Neuron (in vitro differentiated cells): ENCODE results near the gene CYTIP.

Experiments used
- H2AFZ ChIP-seq: one replicate; pipeline ENCODE4 v1.6.1; 2013; ENCODE audit warnings: low read depth, mild to moderate bottlenecking, inconsistent platforms, low read length, moderate library complexity
- H3K27me3 ChIP-seq: one replicate; pipeline ENCODE4 v1.6.1; 2013; ENCODE audit warnings: low read length; ENCODE audit not compliant: insufficient read depth
- H3K36me3 ChIP-seq: one replicate; pipeline ENCODE4 v1.6.1; 2013; ENCODE audit warnings: low read length; ENCODE audit not compliant: insufficient read depth
- H3K4me1 ChIP-seq: one replicate; pipeline ENCODE4 v1.6.1; 2013; ENCODE audit warnings: low read length; ENCODE audit not compliant: insufficient read depth
- H3K4me3 ChIP-seq: 2 replicates; pipeline ENCODE4 v1.5.1; 2013; ENCODE audit warnings: mild to moderate bottlenecking, low read length, moderate library complexity
- H3K9me3 ChIP-seq: one replicate; pipeline ENCODE4 v1.6.1; 2013; ENCODE audit warnings: low read length

Gene CYTIP

DNA sequence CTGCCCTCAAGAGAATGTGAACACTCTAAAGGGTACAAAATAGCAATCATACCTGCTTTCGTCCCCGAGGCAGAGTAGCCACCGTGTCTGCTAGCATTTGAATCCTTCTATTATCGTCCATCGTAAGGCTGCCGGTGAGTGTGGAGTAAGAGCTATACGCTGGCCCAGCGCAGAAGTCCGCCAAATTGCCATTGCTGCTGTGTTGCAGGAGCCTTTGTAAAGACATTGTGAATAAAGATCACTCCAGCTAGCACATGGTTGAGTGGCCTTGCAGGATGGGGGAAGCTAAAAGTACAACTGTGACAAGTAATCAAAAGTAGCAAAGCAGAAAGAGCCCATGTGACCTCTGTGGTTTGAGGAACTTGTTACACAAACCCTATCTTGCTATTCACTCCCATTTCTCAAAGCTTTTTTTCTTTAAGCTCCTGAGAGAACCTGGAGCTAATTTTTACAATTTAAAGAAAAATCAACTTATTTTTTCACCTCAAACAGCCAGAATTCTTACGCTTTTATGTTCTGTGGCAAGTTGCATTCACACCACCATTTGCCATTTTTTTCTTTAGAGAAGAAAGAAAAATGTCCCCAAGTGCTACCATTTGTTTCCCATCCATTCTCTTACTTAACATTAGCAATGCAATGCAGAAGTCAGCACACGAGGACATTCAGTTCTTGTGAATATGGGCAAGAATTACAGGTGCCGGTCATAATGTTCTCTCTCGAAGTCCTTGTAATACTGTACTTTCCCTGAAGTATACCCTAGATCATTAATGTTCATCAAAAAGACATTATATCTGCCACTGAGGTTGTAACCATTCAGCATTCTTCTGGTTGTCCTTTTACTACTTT lies at the start of gene CYTIP:
Gene CYTIP, minus strand, starts transcription at position 295 of the 846 bp plus-strand sequence. Its CDS starts 69 bp downstream, at position 226.
- Histone ChIP-seq H3K36me3 (no peaks in the 10 kb centered on the region), H2AFZ (no peak within 1 kb of the TSS), H3K27me3 (no peaks in the 10 kb centered on the region), H3K9me3 (no peaks in the 10 kb centered on the region), H3K4me3 (no peak within 1 kb of the TSS), H3K4me1 (no peaks in the 10 kb centered on the region)

- no peaks in the 10 kb centered on the region for H3K4me1 ChIP-seq
- H2AFZ ChIP-seq: no peak overlapping the region
- peaks cover 1% of the 10 kb centered on the region for H3K27me3 ChIP-seq
- no peaks in the 10 kb centered on the region for H3K36me3 ChIP-seq
- H3K4me3 ChIP-seq: no peak overlapping the region
- H3K9me3 ChIP-seq: no peaks in the 10 kb centered on the region
Observed at GRCh38 chr2:157492189-157492773, 48.4 kb upstream of the CYTIP start.

DNA sequence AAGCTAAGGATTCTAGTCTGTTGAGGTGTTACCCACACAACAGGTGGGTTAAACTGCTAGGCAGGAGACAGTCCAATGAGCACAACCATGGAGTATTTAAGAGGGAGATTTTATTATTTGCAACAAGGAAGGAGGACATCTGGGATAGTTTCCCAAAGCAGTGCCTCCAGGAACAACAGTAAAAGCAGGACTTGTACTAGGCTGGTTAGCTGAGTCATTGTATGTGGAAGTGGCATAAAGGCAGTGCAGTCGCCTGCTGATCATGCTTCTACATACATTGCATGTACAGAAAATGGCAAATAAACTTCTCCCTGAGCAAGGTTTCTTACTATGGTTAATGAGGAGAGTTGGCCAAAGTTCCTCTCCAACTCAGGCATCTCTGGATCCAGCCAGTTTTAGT lies 46.1 kb upstream of the CYTIP start:
- Histone ChIP-seq H3K4me3 (no peak overlapping the region), H3K36me3 (no peaks in the 10 kb centered on the region), H3K27me3 (peaks cover 2% of the 10 kb centered on the region), H3K4me1 (peaks cover 3% of the 10 kb centered on the region), H3K9me3 (no peaks in the 10 kb centered on the region), H2AFZ (no peak overlapping the region)

DNA sequence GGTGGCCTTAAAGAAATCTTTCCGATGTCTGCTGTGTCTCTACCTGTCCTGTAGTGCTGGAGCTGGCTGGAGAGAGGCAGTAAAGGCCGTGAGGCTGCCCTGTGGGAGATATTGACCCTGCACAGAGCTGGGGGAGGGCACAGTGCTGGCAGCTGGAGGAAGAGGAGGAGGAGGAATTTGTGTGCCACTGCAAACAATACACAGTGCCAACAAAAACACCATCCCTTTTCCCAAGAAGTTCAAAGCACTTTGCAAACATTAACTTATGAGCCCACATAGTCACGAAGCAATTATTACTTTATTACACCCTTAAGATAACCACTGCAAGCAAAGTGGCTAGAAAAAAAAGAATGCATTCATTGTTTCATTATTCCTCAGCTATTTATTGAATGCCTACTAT lies 45.0 kb upstream of the CYTIP start:
- Histone ChIP-seq H3K36me3 (no peaks in the 10 kb centered on the region), H3K27me3 (peaks cover 2% of the 10 kb centered on the region), H3K4me3 (no peak overlapping the region), H2AFZ (no peak overlapping the region), H3K9me3 (no peaks in the 10 kb centered on the region), H3K4me1 (peaks cover 3% of the 10 kb centered on the region)

- H3K27me3 ChIP-seq: peaks cover 2% of the 10 kb centered on the region
- H3K4me1 ChIP-seq: peaks cover 3% of the 10 kb centered on the region
- H3K4me3 ChIP-seq: no peak overlapping the region
- no peak overlapping the region for H2AFZ ChIP-seq
- H3K9me3 ChIP-seq: no peaks in the 10 kb centered on the region
- H3K36me3 ChIP-seq: no peaks in the 10 kb centered on the region
Observed at GRCh38 chr2:157487747-157488146, 43.9 kb upstream of the CYTIP start.

GRCh38 chr2:157487271-157487610 lies 43.4 kb upstream of the CYTIP start:
- Histone ChIP-seq H3K4me1 (peaks cover 3% of the 10 kb centered on the region), H2AFZ (no peak overlapping the region), H3K27me3 (peaks cover 2% of the 10 kb centered on the region), H3K4me3 (no peak overlapping the region), H3K9me3 (no peaks in the 10 kb centered on the region), H3K36me3 (no peaks in the 10 kb centered on the region)

DNA sequence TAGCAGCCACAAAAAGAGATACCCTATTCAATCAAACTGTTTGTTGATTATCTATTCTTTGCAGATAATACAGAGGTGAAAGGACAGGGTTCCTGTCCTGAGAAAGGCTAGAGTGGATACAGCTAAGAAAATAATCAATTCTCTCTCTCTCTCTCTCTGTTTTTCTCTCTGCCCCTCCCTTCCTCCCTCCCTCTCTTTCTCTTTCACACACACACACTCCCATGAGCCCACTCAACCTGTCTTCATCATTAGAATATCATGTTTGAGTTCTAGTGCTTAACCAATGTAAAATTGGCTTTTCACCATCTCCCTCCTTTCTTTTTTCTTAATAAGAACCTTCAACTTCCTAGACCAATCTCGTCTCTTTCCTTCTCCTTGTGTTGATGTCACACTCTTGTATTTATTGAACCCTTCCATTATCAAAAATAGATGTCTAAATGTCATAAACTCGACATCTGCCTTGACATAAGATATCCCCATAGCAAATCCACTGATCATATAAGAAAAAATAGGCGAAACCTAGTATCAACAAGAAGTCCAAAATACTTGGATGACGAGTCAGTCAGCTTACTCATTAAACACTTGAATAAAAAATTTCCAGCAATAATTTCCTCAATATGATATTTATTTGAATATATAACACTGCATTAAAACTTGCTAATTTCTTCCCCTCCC lies 42.8 kb upstream of the CYTIP start:
- no peak overlapping the region for H2AFZ ChIP-seq
- peaks cover 2% of the 10 kb centered on the region for H3K27me3 ChIP-seq

GRCh38 chr2:157480182-157480961 lies 36.5 kb upstream of the CYTIP start:
- no peak overlapping the region for H2AFZ ChIP-seq
- H3K4me1 ChIP-seq: no peaks in the 10 kb centered on the region
- no peaks in the 10 kb centered on the region for H3K27me3 ChIP-seq
- no peak overlapping the region for H3K4me3 ChIP-seq
- H3K9me3 ChIP-seq: no peaks in the 10 kb centered on the region
- no peaks in the 10 kb centered on the region for H3K36me3 ChIP-seq

More for the DNA sequence above, 42.8 kb upstream of the CYTIP start:
- Histone ChIP-seq H3K36me3 (no peaks in the 10 kb centered on the region), H3K4me1 (peaks cover 3% of the 10 kb centered on the region), H3K4me3 (no peak overlapping the region), H3K9me3 (no peaks in the 10 kb centered on the region)

DNA sequence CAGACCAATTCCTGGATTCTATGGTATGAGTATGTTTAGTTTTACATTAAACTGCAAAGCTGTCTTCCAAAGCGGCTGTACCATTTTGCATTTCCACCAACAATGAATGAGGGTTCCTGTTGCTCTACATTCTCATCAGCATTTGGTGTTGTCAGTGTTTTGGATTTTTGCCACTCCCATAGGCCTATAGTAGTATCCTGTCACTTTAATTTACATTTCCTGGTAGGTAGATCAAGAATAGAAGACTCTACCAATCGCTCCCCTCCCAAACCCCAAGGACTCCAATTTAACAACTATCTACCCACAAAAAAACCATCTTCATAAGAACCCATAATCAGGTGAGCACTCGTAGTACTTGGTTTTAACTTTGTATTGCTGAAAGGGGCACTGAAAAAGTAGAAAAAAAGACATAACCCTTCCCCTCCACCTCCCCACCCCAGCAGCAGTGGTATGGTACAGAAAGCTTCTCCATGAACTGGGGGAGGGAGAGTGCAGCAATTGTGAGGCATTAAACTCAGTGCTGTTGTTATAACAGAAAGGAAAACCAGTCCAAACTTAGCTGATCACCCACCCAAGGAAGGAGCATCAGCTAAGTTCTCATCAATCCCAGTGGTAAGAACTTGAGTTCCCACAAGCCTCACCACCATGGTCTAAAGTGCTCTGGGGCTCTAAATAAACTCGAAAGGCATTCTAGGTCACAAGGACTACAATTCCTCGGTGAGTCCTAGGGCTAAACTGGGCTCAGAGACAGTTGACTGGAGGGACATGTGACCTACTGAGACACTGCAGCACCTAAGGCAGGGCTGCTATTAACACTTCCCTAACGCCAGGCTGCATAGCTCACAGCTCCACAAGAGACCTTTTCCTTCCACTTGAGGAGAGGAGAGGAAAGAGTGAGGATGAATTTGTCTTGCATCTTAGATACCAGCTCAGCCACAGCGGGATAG lies 35.5 kb upstream of the CYTIP start:
- Histone ChIP-seq H3K9me3 (no peaks in the 10 kb centered on the region), H3K4me3 (no peak overlapping the region), H3K4me1 (no peaks in the 10 kb centered on the region), H3K36me3 (no peaks in the 10 kb centered on the region), H3K27me3 (no peaks in the 10 kb centered on the region), H2AFZ (no peak overlapping the region)

DNA sequence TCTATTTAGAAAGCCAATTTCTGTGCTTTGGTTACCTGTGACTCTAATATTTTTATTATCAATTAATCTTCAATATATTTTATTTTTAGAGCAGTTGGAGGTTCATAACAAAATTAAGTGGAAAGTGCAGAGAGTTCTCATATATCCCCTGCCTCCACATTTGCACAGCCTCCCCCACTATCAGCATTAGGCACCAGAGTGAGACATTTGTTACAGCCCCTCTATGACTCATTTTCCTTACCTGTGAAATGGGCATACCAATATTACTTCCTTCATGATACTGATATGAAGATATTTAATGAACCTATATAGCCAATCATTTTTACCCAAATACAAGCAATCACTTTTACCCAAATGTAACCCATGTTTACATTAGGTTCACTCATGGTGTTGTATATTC lies 34.0 kb upstream of the CYTIP start:
- H3K4me3 ChIP-seq: no peak overlapping the region
- no peaks in the 10 kb centered on the region for H3K36me3 ChIP-seq
- no peaks in the 10 kb centered on the region for H3K27me3 ChIP-seq
- no peak overlapping the region for H2AFZ ChIP-seq
- no peaks in the 10 kb centered on the region for H3K4me1 ChIP-seq
- H3K9me3 ChIP-seq: no peaks in the 10 kb centered on the region

DNA sequence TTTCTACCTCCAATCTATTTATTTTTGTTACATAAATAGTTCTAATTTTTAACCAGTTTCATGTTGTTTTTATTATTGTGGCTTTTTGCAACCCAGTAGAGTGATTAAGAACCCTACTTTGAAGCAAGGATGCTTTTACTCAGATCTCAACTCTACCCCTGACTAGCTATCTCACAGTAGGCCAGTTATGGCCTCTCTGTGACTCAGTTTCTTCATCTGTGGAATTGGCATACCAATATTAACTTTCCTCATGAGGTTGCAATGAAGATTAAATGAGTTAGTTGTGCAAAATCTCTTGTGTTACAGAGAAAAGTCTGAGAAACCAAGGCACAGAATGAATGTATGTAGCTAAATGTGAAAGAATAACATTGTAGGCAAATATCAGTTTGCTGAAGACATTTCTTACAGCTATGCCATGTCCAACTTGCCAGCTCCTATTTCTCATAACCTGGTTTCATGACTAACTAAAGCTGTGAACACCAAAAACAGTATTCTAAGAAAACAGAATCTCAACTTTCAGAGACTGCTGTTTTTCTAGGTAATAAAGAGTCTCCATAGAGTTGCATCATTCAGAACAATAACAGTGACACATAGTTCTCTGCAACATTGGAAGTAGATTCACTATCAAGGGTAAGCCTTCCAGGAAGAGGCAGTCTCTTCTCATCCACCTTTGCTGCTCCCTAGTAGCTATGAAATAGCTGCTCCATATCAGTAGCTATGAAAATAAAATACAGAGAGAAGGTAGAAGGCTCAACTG lies 33.2 kb upstream of the CYTIP start:
- Histone ChIP-seq H3K36me3 (no peaks in the 10 kb centered on the region), H3K4me3 (no peak overlapping the region), H3K4me1 (no peaks in the 10 kb centered on the region), H3K27me3 (no peaks in the 10 kb centered on the region), H2AFZ (no peak overlapping the region), H3K9me3 (no peaks in the 10 kb centered on the region)
